Muscle of back (tissue), 13 donors: ENCODE measurements around the gene ZNF432. TPM values are rescaled to one million over a fixed set of nuclear protein-coding genes. Genes with fewer than 3 reads are reported as not detected.
A peak's percentile ranks its signal among the peaks of the same experiment; 100 is the strongest.
"Not testable (repeated sequence)": the region's sequence is repeated elsewhere in the genome, so short reads cannot be mapped to it uniquely, and the experiment has no call there.

Experiments
- DNase-seq, 3 donors: peaks; one replicate each; pipeline versions ENCODE4 v3.0.0 to v3.0.0-alpha.2; 2013
- long read RNA-seq, 9 donors: transcript quantifications; one replicate each; lab custom pipeline, GENCODE V29; 2026
- polyA plus RNA-seq, 10 donors: library from polyadenylated mRNA; unstranded; fragments of 120-200 nt; gene quantifications; one replicate each; pipeline ENCODE4 v1.2.1, GENCODE V29; 2013; ENCODE audit not compliant: insufficient read length in 10 of 10

The ZNF432 gene
- polyA plus RNA-seq: 10 to 100 TPM in 5 of 10 donors, 1 to 10 TPM in 5; 7.3 to 14.6 (median 10.0) TPM
- long read RNA-seq, donor 1: 0 reads
- long read RNA-seq, donor 2: 0 reads
- long read RNA-seq, donor 3: 0 reads
- long read RNA-seq, donor 4, partial matches to known transcripts: 0 of 1 reads
- long read RNA-seq, donor 4, other reads (novel, unspliced or antisense): 0 of 1 reads
- long read RNA-seq, donor 5: 0 reads
- long read RNA-seq, donor 6, partial matches to known transcripts: 0 of 2 reads
- long read RNA-seq, donor 6, other reads (novel, unspliced or antisense): 0 of 2 reads
- long read RNA-seq, donor 7, partial matches to known transcripts: 0 of 1 reads
- long read RNA-seq, donor 7, other reads (novel, unspliced or antisense): 0 of 1 reads
- long read RNA-seq, donor 8, partial matches to known transcripts: 0 of 1 reads
- long read RNA-seq, donor 8, other reads (novel, unspliced or antisense): 0 of 1 reads
- long read RNA-seq, donor 9: 0 reads

GRCh38 chr19:52048555-52049501 is at the start of gene ZNF432:
TSS of gene ZNF432 (minus strand) at chr19:52048838. CDS start at chr19:52046868, 1,970 bp downstream.
- peak; percentile 95 to 99 (median 98) for DNase-seq

- DNase-seq: not testable (repeated sequence)
Measured at GRCh38 chr19:52096416-52096815, 47.8 kb upstream of the ZNF432 start.

- DNase-seq: peak; percentile 89 to 96 (median 94)
Measured at GRCh38 chr19:52095172-52096014, 46.8 kb upstream of the ZNF432 start, which contains the start of gene ZNF841. TSS of gene ZNF841 (minus strand) at chr19:52095765. CDS start at chr19:52084801, 10,964 bp downstream.

- DNase-seq: no peak
Measured at GRCh38 chr19:52094526-52095130, 46.0 kb upstream of the ZNF432 start.

GRCh38 chr19:52086481-52086880 is 37.8 kb upstream of the ZNF432 start:
- DNase-seq: no peak

GRCh38 chr19:52070496-52070895 is 21.9 kb upstream of the ZNF432 start:
- DNase-seq: no peak

GRCh38 chr19:52069653-52070052 is 21.0 kb upstream of the ZNF432 start:
- DNase-seq: no peak

- no peak for DNase-seq
Measured at GRCh38 chr19:52066258-52066863, 17.7 kb upstream of the ZNF432 start.

- no peak for DNase-seq
Measured at GRCh38 chr19:52065399-52065798, 16.8 kb upstream of the ZNF432 start.

GRCh38 chr19:52056480-52056879 is 7.8 kb upstream of the ZNF432 start:
- not testable (repeated sequence) for DNase-seq

- DNase-seq: not testable (repeated sequence)
Measured at GRCh38 chr19:52051736-52052135, 3.1 kb upstream of the ZNF432 start.

- no peak for DNase-seq
Measured at GRCh38 chr19:52039169-52039568, 9.5 kb downstream of the ZNF432 start.

- no peak for DNase-seq
Measured at GRCh38 chr19:52034051-52034728, 14.4 kb downstream of the ZNF432 start.

GRCh38 chr19:52028780-52029123 is 19.9 kb downstream of the ZNF432 start:
- DNase-seq: no peak

GRCh38 chr19:52028027-52028779 is 20.4 kb downstream of the ZNF432 start, which contains the start of gene ZNF614:
TSS of gene ZNF614 (minus strand) at chr19:52028379. CDS start at chr19:52025745, 2,634 bp downstream.
- DNase-seq: peak; percentile 89 to 98 (median 93)

GRCh38 chr19:52026255-52026990 is 22.2 kb downstream of the ZNF432 start:
- DNase-seq: not testable (repeated sequence)

- DNase-seq: not testable (repeated sequence)
Measured at GRCh38 chr19:52024478-52024877, 24.2 kb downstream of the ZNF432 start.

GRCh38 chr19:52022193-52022592 is 26.4 kb downstream of the ZNF432 start:
- DNase-seq: no peak
